ENCODE data around the gene DNAAF1.

GRCh38 chr16:84196727-84197394, 51.8 kb downstream of the DNAAF1 start:
- TF ChIP-seq CTCF (optimal IDR thresholded peaks at IDR 0.05 in 1 of 3, IDR thresholded peaks at IDR 0.05 in 1 of 3, conservative IDR thresholded peaks at IDR 0.05 in 1 of 3; ENCODE audit: extremely low read depth in 1 of 3, insufficient read depth in 2 of 3, low read length in 3 of 3) (no peak), EZH2 (IDR thresholded peaks at IDR 0.05; ENCODE audit: low read length) (no peak)

Data from keratinocyte (primary cell).